Endothelial cell of umbilical vein (primary cell): ENCODE data around the gene TBX21. TPM values are rescaled to one million over a fixed set of nuclear protein-coding genes. Genes with fewer than 3 reads are reported as not detected.

Source experiments
- BruUV-seq: library from RNA; stranded (reverse); fragments of 400-500 nt; replicated peaks from 2 replicates; lab custom pipeline; 2021; lab: Mats Ljungman, UMichigan
- CTCF ChIA-PET: fragments of 300-600, 350-600 bp; sonication (Branson Sonifier 250); formaldehyde crosslinking; loops from one replicate; lab custom pipeline; 2021; ENCODE audit warnings: antibody characterized with exemption, inconsistent platforms; lab: Charles Lee
- POLR2A ChIA-PET: fragments of 300-600, 350-600 bp; sonication (Branson Sonifier 250); formaldehyde crosslinking; loops from one replicate; lab custom pipeline; 2021; ENCODE audit warnings: antibody characterized with exemption, inconsistent platforms; lab: Charles Lee
- DNase-seq: peaks from one replicate; pipeline ENCODE4 v3.0.0-alpha.2; 2011; ENCODE audit warnings: low read depth, low spot score
- FAIRE-seq: peaks from 2 replicates; lab custom pipeline; 2011; peaks lifted over from hg19 to GRCh38; lab: Jason Lieb, UNC
- H2AFZ ChIP-seq: 2 replicates; pipeline ENCODE4 v1.6.0; 2012; ENCODE audit warnings: low read depth, low read length, control low read depth, inconsistent platforms
- H3K27ac ChIP-seq: 2 replicates; pipeline ENCODE4 v1.5.1; 2011; ENCODE audit warnings: low read depth, mild to moderate bottlenecking, control low read depth, low read length, moderate library complexity; ENCODE audit not compliant: insufficient read depth
- H3K27me3 ChIP-seq, 2 experiments: 2 replicates each; pipeline versions ENCODE4 v1.6.0 to v1.6.1; 2011; ENCODE audit warnings: low read length in 2 of 2, mixed read lengths in 1 of 2; ENCODE audit not compliant: control insufficient read depth in 2 of 2, insufficient read depth in 2 of 2
- H3K36me3 ChIP-seq, 2 experiments: 2 replicates in 1 of 2; 3 replicates in 1 of 2; pipeline ENCODE4 v1.5.1; 2011; ENCODE audit warnings: low read length in 2 of 2, mild to moderate bottlenecking in 1 of 2, moderate library complexity in 1 of 2; ENCODE audit not compliant: control insufficient read depth in 2 of 2, insufficient read depth in 2 of 2; ENCODE audit errors: extremely low read depth in 1 of 2
- H3K4me1 ChIP-seq: 3 replicates; pipeline ENCODE4 v1.5.1; 2011; ENCODE audit warnings: mild to moderate bottlenecking, low read length; ENCODE audit not compliant: control insufficient read depth, insufficient read depth; ENCODE audit errors: extremely low read depth
- H3K4me2 ChIP-seq: 2 replicates; pipeline ENCODE4 v1.6.1; 2011; ENCODE audit warnings: low read length, control low read depth, mixed read lengths; ENCODE audit not compliant: insufficient read depth
- H3K4me3 ChIP-seq, 3 experiments: fragments of 200-600 bp in 1 of 3; sonication (generic), shearing (Covaris generic) in 1 of 3; replicated peaks in 1 of 3; 2 replicates each; pipeline ENCODE4 v1.5.1; 2011 to 2016; ENCODE audit warnings: control low read depth in 3 of 3, low read length in 3 of 3, mild to moderate bottlenecking in 2 of 3, inconsistent platforms in 1 of 3, low read depth in 1 of 3, moderate library complexity in 1 of 3; ENCODE audit not compliant: insufficient read depth in 1 of 3
- H3K79me2 ChIP-seq: 2 replicates; pipeline ENCODE4 v1.6.0; 2012; ENCODE audit warnings: low read length, inconsistent platforms; ENCODE audit not compliant: control insufficient read depth, insufficient read depth
- H3K9ac ChIP-seq: replicated peaks from 2 replicates; pipeline ENCODE3; 2011; ENCODE audit warnings: low read length, control low read depth; ENCODE audit not compliant: insufficient read depth; ENCODE audit errors: extremely low read depth
- H3K9me1 ChIP-seq: replicated peaks from 3 replicates; pipeline ENCODE4 v1.6.0; 2011; ENCODE audit warnings: mild to moderate bottlenecking, low read length; ENCODE audit not compliant: control insufficient read depth, insufficient read depth; ENCODE audit errors: extremely low read depth
- H3K9me3 ChIP-seq: replicated peaks from 2 replicates; pipeline ENCODE4 v1.5.1; 2012; ENCODE audit warnings: low read length, inconsistent platforms; ENCODE audit not compliant: control insufficient read depth, insufficient read depth
- H4K20me1 ChIP-seq: replicated peaks from 2 replicates; pipeline ENCODE3; 2011; ENCODE audit warnings: mild to moderate bottlenecking, low read length; ENCODE audit not compliant: control insufficient read depth, insufficient read depth; ENCODE audit errors: extremely low read depth
- GATA2 ChIP-seq: IDR thresholded peaks from 2 replicates; pipeline ENCODE4 v1.7.0; 2011; ENCODE audit warnings: low read depth, mild to moderate bottlenecking, moderate library complexity, mixed read lengths, low read length; ENCODE audit not compliant: insufficient read length, insufficient read depth
- MAX ChIP-seq: IDR thresholded peaks from 2 replicates; pipeline ENCODE4 v1.6.1; 2011; ENCODE audit not compliant: insufficient read depth, insufficient read length
- POLR2AphosphoS5 ChIP-seq: IDR thresholded peaks from 2 replicates; pipeline ENCODE4 v1.6.1; 2012; ENCODE audit warnings: low read depth, mild to moderate bottlenecking, control low read depth, low read length, moderate library complexity; ENCODE audit not compliant: insufficient read depth
- dilution Hi-C: fragments of 300-500 bp; cut with MboI; formaldehyde crosslinking; loops from one replicate; pipeline ENCODE4 v1.15.0; 2019; ENCODE audit warnings: low sequenced_read_pairs; ENCODE audit not compliant: extremely low pct_ligation_motif_present
- intact Hi-C: fragments of 100-400 bp; cut with micrococcal nuclease; formaldehyde crosslinking; loops from one replicate; pipeline ENCODE4 v1.10.0; 2022
- polyA plus RNA-seq, 4 experiments: library from polyadenylated mRNA; depleted of rRNA in 3 of 4; stranded (reverse) in 3 of 4; unstranded in 1 of 4; fragments of >200 nt; gene quantifications; 2 replicates each; pipeline versions ENCODE4 v1.2.1 to v1.2.3, GENCODE V29; 2011 to 2012; ENCODE audit warnings: missing spikeins in 1 of 4
- total RNA-seq: library from RNA; stranded (reverse); gene quantifications from 2 replicates; pipeline ENCODE4 v1.2.3, GENCODE V29; 2021

TBX21 gene
- total and polyA plus RNA-seq, 2 donors (not counting 3 experiments of a cell fraction or from before 2014, with no cell fraction given), result not detected

GRCh38 chr17:47719411-47720152, 13.5 kb upstream of the TBX21 start:
- intact Hi-C loops (no loop called here), dilution Hi-C loops (no loop called here)
- no peak overlapping the region for H3K9ac ChIP-seq
- no peak for TF ChIP-seq GATA2
- no peak for TF ChIP-seq MAX
- TF ChIP-seq POLR2AphosphoS5, result no peak
- ChIA-PET POLR2A (no interaction called here), CTCF (interaction anchor here (1.5 to 3.0 kb wide), 3 partner anchors 12 to 22 kb away, joined by 3 to 14 read pairs (median 7); no protein-coding TSS in a partner anchor)
- H2AFZ ChIP-seq, result no peak overlapping the region
- H3K79me2 ChIP-seq, result no peaks in the 10 kb centered on the region
- H3K4me3 ChIP-seq, result no peak overlapping the region
- H4K20me1 ChIP-seq, result no peaks in the 10 kb centered on the region
- H3K4me2 ChIP-seq, result no peak overlapping the region
- no peaks in the 10 kb centered on the region for H3K4me1 ChIP-seq
- no peak overlapping the region for H3K27ac ChIP-seq
- no peaks in the 10 kb centered on the region for H3K9me1 ChIP-seq
- H3K27me3 ChIP-seq, result peaks cover 40 to 42% of the 10 kb centered on the region in 2 experiments
- DNase-seq (no peak), FAIRE-seq (no peak)
- no peaks in the 10 kb centered on the region for H3K9me3 ChIP-seq
- no TSS peak for BruUV-seq
- H3K36me3 ChIP-seq, result no peaks in the 10 kb centered on the region

GRCh38 chr17:47720196-47720595, 12.8 kb upstream of the TBX21 start:
- H3K36me3 ChIP-seq, result no peaks in the 10 kb centered on the region
- POLR2A ChIA-PET, result no interaction called here
- H3K4me3 ChIP-seq, result no peak overlapping the region
- H3K9me1 ChIP-seq, result no peaks in the 10 kb centered on the region
- no peak overlapping the region for H3K9ac ChIP-seq
- H4K20me1 ChIP-seq, result no peaks in the 10 kb centered on the region
- no peak overlapping the region for H3K27ac ChIP-seq
- H2AFZ ChIP-seq, result no peak overlapping the region
- H3K4me1 ChIP-seq, result no peaks in the 10 kb centered on the region
- H3K79me2 ChIP-seq, result no peaks in the 10 kb centered on the region
- BruUV-seq, result no TSS peak
- intact Hi-C loops (no loop called here), dilution Hi-C loops (no loop called here)
- DNase-seq (no peak), FAIRE-seq (no peak)
- peaks cover 40 to 42% of the 10 kb centered on the region in 2 experiments for H3K27me3 ChIP-seq
- H3K4me2 ChIP-seq, result no peak overlapping the region
- CTCF ChIA-PET, result interaction anchor here (3.0 kb wide), 1 partner anchor 23 kb away, joined by 14 read pairs; no protein-coding TSS in a partner anchor
- TF ChIP-seq POLR2AphosphoS5, result no peak
- H3K9me3 ChIP-seq, result no peaks in the 10 kb centered on the region
